RCC 7860 (cell line): ENCODE measurements around the gene GLDN.
"Not testable (repeated sequence)": the region's sequence is repeated elsewhere in the genome, so short reads cannot be mapped to it uniquely, and the experiment has no call there.

ENCODE experiments used
- DNase-seq: peaks from one replicate; pipeline ENCODE4 v3.0.0-alpha.2; 2015; ENCODE audit warnings: low spot score
- FAIRE-seq: peaks from 2 replicates; lab custom pipeline; 2012; peaks lifted over from hg19 to GRCh38; lab: Jason Lieb, UNC

GLDN gene

GRCh38 chr15:51438526-51438925, 97.1 kb downstream of the GLDN start:
- FAIRE-seq = no peak
- no peak for DNase-seq

- no peak for FAIRE-seq
- no peak for DNase-seq
Measured at GRCh38 chr15:51443282-51443914, 101.9 kb downstream of the GLDN start.

DNA sequence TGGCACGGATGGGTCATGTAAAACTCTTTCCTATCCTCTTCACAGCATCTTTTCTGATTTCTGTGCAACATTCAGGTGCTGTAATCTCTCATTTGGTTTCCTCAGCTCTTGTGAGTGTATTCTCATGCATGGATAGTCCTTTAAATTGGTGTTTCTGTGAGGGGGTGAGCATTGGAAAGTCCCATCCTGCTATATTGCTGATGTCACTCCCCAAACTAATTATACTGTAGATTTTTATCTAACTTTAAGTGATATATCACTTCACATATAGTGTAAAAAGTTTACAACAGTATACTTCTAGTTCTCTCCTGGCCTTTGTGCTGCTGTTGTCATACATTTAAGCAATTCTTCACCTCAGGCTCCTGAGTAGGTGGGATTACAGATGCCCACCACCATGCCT, 102.7 kb downstream of the GLDN start:
- FAIRE-seq (no peak), DNase-seq (no peak)

- no peak for DNase-seq
- no peak for FAIRE-seq
Measured at GRCh38 chr15:51444807-51445206, 103.4 kb downstream of the GLDN start.

DNA sequence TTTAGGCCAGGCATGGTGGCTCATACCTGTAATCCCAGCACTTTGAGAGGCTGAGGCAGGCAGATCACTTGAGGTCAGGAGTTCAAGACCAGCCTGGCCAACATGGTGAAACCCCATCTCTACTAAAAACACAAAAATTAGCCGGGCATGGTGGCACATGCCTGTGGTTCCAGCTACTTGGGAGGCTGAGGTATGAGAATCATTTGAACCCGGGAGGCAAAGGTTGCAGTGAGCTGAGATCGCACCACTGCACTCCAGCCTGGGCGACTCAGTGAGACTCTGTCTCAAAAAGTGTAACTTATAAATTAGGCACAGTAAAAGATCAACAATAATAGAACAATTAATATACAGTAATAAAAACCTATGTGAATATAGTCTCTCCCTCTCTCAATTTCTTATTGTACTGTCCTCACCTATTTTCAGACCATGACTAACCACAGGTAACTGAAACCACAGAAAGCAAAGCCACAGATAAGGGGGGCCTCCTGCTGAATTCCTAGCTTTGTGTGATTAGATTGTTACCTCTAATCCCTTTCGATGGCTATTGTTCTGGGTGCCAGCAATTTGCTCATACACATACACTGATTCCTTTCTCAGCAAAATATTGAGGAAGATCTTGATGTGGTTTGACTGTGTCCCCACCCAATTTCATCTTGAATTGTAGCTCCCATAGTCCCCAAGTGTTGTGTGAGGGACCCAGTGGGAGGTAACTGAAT, 104.7 kb downstream of the GLDN start:
- not testable (repeated sequence) for FAIRE-seq, DNase-seq

DNA sequence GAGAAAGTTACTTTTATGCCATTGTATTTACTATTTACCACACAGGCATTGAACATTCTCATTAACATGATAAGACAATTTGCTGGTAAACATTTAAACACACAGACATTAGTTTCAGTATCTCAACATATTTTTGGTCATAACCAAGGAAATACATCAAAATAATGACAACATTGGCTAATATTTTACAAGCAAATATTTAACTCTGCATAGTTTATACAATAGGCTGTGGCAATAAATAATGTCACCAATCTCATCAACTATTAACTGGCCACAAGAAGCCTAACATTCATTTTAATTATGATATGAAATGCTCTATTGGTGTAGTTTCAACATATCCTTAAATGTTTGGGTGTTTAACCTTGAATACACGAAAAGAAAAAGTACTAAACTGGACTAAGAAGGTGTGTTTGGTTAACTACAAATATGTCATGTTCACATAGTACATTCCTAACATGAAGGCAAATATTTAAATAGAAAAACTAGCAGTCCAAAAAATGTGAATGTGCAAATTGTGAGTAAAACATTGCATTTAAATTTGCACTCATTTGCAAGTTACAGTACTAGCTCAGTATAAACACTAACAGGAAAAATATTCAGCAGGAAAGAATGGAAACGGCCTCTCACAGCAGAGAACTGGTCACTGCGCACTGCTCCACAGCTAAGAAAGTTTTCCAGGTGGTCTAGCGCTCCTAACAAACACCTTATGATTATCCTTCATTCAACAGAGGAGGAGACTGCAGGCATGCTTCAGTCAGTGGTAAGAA, 106.6 kb downstream of the GLDN start:
- FAIRE-seq (no peak), DNase-seq (no peak)

- no peak for FAIRE-seq
- DNase-seq = no peak
Measured at GRCh38 chr15:51448622-51449399, 107.4 kb downstream of the GLDN start.

DNA sequence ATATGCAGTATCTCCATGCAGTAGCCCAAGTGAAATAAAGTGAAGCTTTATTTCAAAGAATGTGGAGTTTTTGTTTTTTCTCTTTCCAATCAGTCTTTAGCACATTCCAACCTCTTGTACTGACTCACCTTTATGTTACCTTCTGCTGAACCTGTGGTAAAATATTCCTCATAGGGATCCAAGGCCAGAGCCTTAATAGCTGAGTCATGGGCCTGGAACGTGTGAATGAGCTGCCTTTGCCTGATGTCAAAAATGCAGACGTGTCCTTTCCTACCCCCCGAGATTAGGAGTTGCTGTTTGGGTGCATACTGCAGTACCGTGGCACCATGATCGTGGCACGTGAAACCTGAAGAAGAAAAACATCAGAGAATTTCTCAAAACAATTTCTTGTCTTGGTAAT, 108.5 kb downstream of the GLDN start:
- peak; percentile 27 for FAIRE-seq
- peak; percentile 61 for DNase-seq
